Esophagus muscularis mucosa (tissue), 4 donors: Measurements from ENCODE around the gene C19orf53.

ENCODE experiments used
- EP300 ChIP-seq: sonication (generic); formaldehyde crosslinking; IDR thresholded peaks from one replicate; pipeline ENCODE4 v1.6.1; 2017; ENCODE audit warnings: antibody characterized with exemption
- POLR2A ChIP-seq: fragments of 450-650 bp; IDR thresholded peaks from one replicate; pipeline ENCODE4 v1.6.1; 2017; ENCODE audit warnings: antibody characterized with exemption, moderate library complexity, mild to moderate bottlenecking, low read depth
- TF ChIP-seq, protein P1 (sequence below), 3 experiments: fragments of 200-600 bp in 2 of 3; fragments of 450-650 bp in 1 of 3; sonication (generic) in 2 of 3; IDR thresholded peaks; one replicate each; pipeline ENCODE4 v1.5.1; 2017 to 2019; ENCODE audit warnings: antibody characterized with exemption in 3 of 3, mild to moderate bottlenecking in 2 of 3, moderate library complexity in 1 of 3

DNA sequence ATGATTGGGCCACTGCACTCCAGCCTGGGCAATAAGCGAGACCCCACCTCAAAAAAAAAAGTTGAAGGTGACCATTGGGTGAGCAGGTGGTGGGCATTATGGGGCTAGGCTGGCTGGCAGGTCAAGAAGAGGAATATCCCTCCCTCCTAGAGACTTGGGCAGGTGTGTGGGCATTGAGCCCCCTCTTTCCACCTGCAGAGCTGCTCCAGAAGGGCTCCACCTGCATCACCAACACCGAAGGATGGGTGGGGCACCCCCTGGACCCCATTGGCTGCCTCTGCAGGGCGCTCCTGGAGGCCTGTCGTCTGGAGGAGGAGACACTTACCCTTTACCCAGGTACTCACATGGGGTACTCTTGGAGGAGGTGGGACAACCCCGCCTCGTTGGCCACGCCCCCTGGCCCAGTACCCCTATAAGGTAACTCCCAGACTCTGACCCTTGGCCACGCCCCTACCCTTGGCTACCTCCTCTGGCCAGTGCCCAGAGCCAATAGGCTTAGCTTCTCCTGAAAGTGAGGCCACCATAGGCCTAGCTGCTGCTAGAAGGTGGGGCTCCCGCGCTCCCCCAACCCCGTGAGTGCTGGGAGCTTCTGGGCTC lies 42.9 kb downstream of the C19orf53 start:
- TF ChIP-seq, protein P1, sequence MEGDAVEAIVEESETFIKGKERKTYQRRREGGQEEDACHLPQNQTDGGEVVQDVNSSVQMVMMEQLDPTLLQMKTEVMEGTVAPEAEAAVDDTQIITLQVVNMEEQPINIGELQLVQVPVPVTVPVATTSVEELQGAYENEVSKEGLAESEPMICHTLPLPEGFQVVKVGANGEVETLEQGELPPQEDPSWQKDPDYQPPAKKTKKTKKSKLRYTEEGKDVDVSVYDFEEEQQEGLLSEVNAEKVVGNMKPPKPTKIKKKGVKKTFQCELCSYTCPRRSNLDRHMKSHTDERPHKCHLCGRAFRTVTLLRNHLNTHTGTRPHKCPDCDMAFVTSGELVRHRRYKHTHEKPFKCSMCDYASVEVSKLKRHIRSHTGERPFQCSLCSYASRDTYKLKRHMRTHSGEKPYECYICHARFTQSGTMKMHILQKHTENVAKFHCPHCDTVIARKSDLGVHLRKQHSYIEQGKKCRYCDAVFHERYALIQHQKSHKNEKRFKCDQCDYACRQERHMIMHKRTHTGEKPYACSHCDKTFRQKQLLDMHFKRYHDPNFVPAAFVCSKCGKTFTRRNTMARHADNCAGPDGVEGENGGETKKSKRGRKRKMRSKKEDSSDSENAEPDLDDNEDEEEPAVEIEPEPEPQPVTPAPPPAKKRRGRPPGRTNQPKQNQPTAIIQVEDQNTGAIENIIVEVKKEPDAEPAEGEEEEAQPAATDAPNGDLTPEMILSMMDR (IDR thresholded peaks at IDR 0.05): no peak
- TF ChIP-seq POLR2A: no peak
- TF ChIP-seq EP300: no peak
